IMR-90 (cell line): ENCODE results near the gene KCNMA1. TPM values are rescaled to one million over a fixed set of nuclear protein-coding genes. Genes with fewer than 3 reads are reported as not detected.

Experiments
- ATAC-seq: fragments of 200-7000 bp; cut with Tn5 transposase; 2 replicates; pipeline ENCODE4 v1.9.1; 2020; ENCODE audit warnings: low read depth, mild to moderate bottlenecking, moderate library complexity
- BruUV-seq: library from RNA; stranded (reverse); fragments of 400-500 nt; replicated peaks from 2 replicates; lab custom pipeline; 2021; lab: Mats Ljungman, UMichigan
- CTCF ChIA-PET: fragments of 300-600 bp; formaldehyde crosslinking; extraction: SDS; loops from one replicate; lab custom pipeline; 2021; ENCODE audit warnings: antibody characterized with exemption; lab: Yijun Ruan, JAX
- POLR2A ChIA-PET: fragments of 300-600 bp; sonication (Branson Sonifier 250); formaldehyde crosslinking; loops from one replicate; lab custom pipeline; 2022; ENCODE audit warnings: antibody characterized with exemption; ENCODE audit not compliant: unreplicated experiment; lab: Charles Lee
- DNase-seq: peaks from one replicate; pipeline ENCODE4 v3.0.0; 2013
- H2AFZ ChIP-seq: replicated peaks from 2 replicates; pipeline ENCODE3; 2013; ENCODE audit warnings: low read length, mild to moderate bottlenecking; ENCODE audit not compliant: poor library complexity
- H2AK5ac ChIP-seq: 2 replicates; pipeline ENCODE4 v1.6.1; 2013; ENCODE audit warnings: low read depth, low read length, inconsistent platforms
- H2AK9ac ChIP-seq: replicated peaks from 2 replicates; pipeline ENCODE3; 2013; ENCODE audit warnings: mild to moderate bottlenecking, low read depth, low read length, moderate library complexity; ENCODE audit not compliant: poor library complexity
- H2BK120ac ChIP-seq: 2 replicates; pipeline ENCODE4 v1.6.1; 2013; ENCODE audit warnings: low read depth, low read length, inconsistent platforms
- H2BK15ac ChIP-seq: 3 replicates; pipeline ENCODE4 v1.6.1; 2013; ENCODE audit warnings: low read depth, low read length, inconsistent platforms
- H2BK20ac ChIP-seq: 2 replicates; pipeline ENCODE4 v1.6.1; 2013; ENCODE audit warnings: low read depth, mild to moderate bottlenecking, inconsistent platforms, low read length, moderate library complexity
- H2BK5ac ChIP-seq: 2 replicates; pipeline ENCODE4 v1.6.1; 2013; ENCODE audit warnings: mild to moderate bottlenecking, low read depth, low read length, inconsistent platforms; ENCODE audit not compliant: poor library complexity, severe bottlenecking
- H3K14ac ChIP-seq: replicated peaks from 2 replicates; pipeline ENCODE4 v1.6.1; 2013; ENCODE audit warnings: low read depth, low read length, inconsistent platforms
- H3K18ac ChIP-seq: 2 replicates; pipeline ENCODE4 v1.6.1; 2013; ENCODE audit warnings: low read depth, low read length, control low read depth
- H3K23ac ChIP-seq: 2 replicates; pipeline ENCODE4 v1.6.1; 2013; ENCODE audit warnings: low read depth, low read length, inconsistent platforms
- H3K27ac ChIP-seq: 2 replicates; pipeline ENCODE4 v1.5.1; 2013; ENCODE audit warnings: mild to moderate bottlenecking, control low read depth, low read length; ENCODE audit not compliant: insufficient read depth
- H3K27me3 ChIP-seq: 2 replicates; pipeline ENCODE4 v1.6.1; 2013; ENCODE audit warnings: low read length; ENCODE audit not compliant: control insufficient read depth, insufficient read depth
- H3K36me3 ChIP-seq: 2 replicates; pipeline ENCODE4 v1.6.1; 2013; ENCODE audit warnings: low read length, mixed read lengths; ENCODE audit not compliant: control insufficient read depth, insufficient read depth
- H3K4ac ChIP-seq: 2 replicates; pipeline ENCODE4 v1.6.1; 2013; ENCODE audit warnings: low read depth, low read length, inconsistent platforms
- H3K4me1 ChIP-seq: 2 replicates; pipeline ENCODE4 v1.6.1; 2013; ENCODE audit warnings: low read length, mixed read lengths; ENCODE audit not compliant: control insufficient read depth, insufficient read depth
- H3K4me2 ChIP-seq: 2 replicates; pipeline ENCODE4 v1.6.1; 2013; ENCODE audit warnings: low read depth, mild to moderate bottlenecking, control low read depth, low read length, moderate library complexity
- H3K4me3 ChIP-seq: 2 replicates; pipeline ENCODE4 v1.5.1; 2013; ENCODE audit warnings: low read depth, mild to moderate bottlenecking, control low read depth, low read length, moderate library complexity; ENCODE audit not compliant: insufficient read depth
- H3K56ac ChIP-seq: 2 replicates; pipeline ENCODE4 v1.6.1; 2013; ENCODE audit warnings: low read length, inconsistent platforms; ENCODE audit not compliant: insufficient read depth; ENCODE audit errors: extremely low read depth
- H3K79me1 ChIP-seq, 2 experiments: 2 replicates each; pipeline ENCODE4 v1.6.1; 2013; ENCODE audit warnings: low read length in 2 of 2, inconsistent platforms in 1 of 2, low read depth in 1 of 2
- H3K9ac ChIP-seq: 2 replicates; pipeline ENCODE4 v1.6.1; 2013; ENCODE audit warnings: low read depth, low read length, control low read depth
- H3K9me1 ChIP-seq: 2 replicates; pipeline ENCODE4 v1.6.1; 2013; ENCODE audit warnings: low read length, inconsistent platforms; ENCODE audit not compliant: insufficient read depth
- H3K9me3 ChIP-seq: 2 replicates; pipeline ENCODE4 v1.6.1; 2013; ENCODE audit warnings: low read length; ENCODE audit not compliant: control insufficient read depth, insufficient read depth
- H4K20me1 ChIP-seq: 2 replicates; pipeline ENCODE4 v1.6.1; 2013; ENCODE audit warnings: low read length, inconsistent platforms; ENCODE audit not compliant: insufficient read depth
- H4K5ac ChIP-seq: 2 replicates; pipeline ENCODE4 v1.6.1; 2013; ENCODE audit warnings: mild to moderate bottlenecking, low read depth, low read length, control low read depth
- H4K8ac ChIP-seq, 2 experiments: 2 replicates each; pipeline ENCODE4 v1.6.1; 2013; ENCODE audit warnings: low read depth in 2 of 2, low read length in 2 of 2, control low read depth in 1 of 2, inconsistent platforms in 1 of 2
- H4K91ac ChIP-seq: 2 replicates; pipeline ENCODE4 v1.6.1; 2013; ENCODE audit warnings: low read depth, low read length, inconsistent platforms; ENCODE audit not compliant: insufficient read depth
- CEBPB ChIP-seq: IDR thresholded peaks from 2 replicates; pipeline ENCODE4 v1.6.1; 2012; ENCODE audit warnings: low read depth, low read length, improper control_type of control experiment
- FOS ChIP-seq: fragments of 150-350 bp; IDR thresholded peaks from 2 replicates; pipeline ENCODE4 v1.6.1; 2016; ENCODE audit warnings: low read depth, low read length
- RCOR1 ChIP-seq: IDR thresholded peaks from 2 replicates; pipeline ENCODE4 v1.6.1; 2012; ENCODE audit warnings: mild to moderate bottlenecking, low read length, improper control_type of control experiment; ENCODE audit not compliant: insufficient replicate concordance
- WGBS, 2 experiments: methylation state at CpG; one replicate each; pipeline versions ENCODE4 v1.1.5 to v1.1.7; 2013; ENCODE audit warnings: missing lambda C conversion rate in 2 of 2; ENCODE audit not compliant: insufficient read length in 1 of 2; ENCODE audit errors: extremely low coverage in 2 of 2; 5-methylcytosine and 5-hydroxymethylcytosine counted together
- dilution Hi-C: fragments of 300-500 bp; cut with HindIII; formaldehyde crosslinking; loops from one replicate; pipeline ENCODE4 v1.14.3; 2018; ENCODE audit warnings: low sequenced_read_pairs; ENCODE audit not compliant: unreplicated experiment
- in situ Hi-C: fragments of 300-500 bp; cut with MboI; formaldehyde crosslinking; loops from 3 replicates; pipeline ENCODE4 v1.14.3; 2019; ENCODE audit warnings: low sequenced_read_pairs, inconsistent platforms, mixed read lengths
- intact Hi-C: fragments of 100-400 bp; cut with micrococcal nuclease; formaldehyde crosslinking; loops from 2 replicates; pipeline ENCODE4 v1.10.0; 2022
- polyA plus RNA-seq, 3 experiments: library from polyadenylated mRNA; depleted of rRNA; stranded (reverse); fragments of >200 nt; gene quantifications; 2 replicates each; pipeline ENCODE4 v1.2.3, GENCODE V29; 2012; ENCODE audit warnings: low replicate concordance in 1 of 3
- total RNA-seq: library from RNA; depleted of rRNA; stranded (reverse); fragments of >200 nt; gene quantifications from 2 replicates; pipeline ENCODE4 v1.2.3, GENCODE V29; 2012

KCNMA1 gene
- total and polyA plus RNA-seq, 2 of the 4 experiments (the other 2 are of a cell fraction): 25.6 to 29.6 TPM

DNA sequence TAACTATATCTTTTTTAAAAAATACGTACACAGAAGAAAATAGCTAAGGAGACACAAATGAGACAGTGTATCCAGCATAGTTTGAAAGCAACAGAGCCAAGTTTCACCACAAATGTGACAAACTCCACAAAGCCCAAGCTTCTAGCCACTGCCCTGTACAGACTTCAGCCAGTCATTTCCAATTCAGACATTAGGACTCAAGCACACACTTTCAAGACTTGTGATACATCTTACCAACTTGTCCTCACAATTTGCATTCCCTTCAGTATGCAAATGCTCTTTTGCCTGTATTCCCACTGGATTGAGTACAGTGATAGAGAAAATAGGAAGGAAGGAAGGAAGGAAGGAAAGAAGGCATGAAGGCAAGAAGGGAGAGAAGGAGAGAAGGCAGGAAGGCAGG is 510.4 kb downstream of the KCNMA1 start:
- TF ChIP-seq RCOR1: no peak
- no peak for TF ChIP-seq CEBPB
- TF ChIP-seq FOS: no peak
- peaks cover 7% of the 10 kb centered on the region for H3K9me1 ChIP-seq
- H3K4me2 ChIP-seq: no peak overlapping the region
- peaks cover 3% of the 10 kb centered on the region for H3K4me1 ChIP-seq
- H2BK15ac ChIP-seq: no peak overlapping the region
- no peak overlapping the region for H4K8ac ChIP-seq
- H2BK20ac ChIP-seq: no peak overlapping the region
- no peaks in the 10 kb centered on the region for H3K9me3 ChIP-seq
- H2AK5ac ChIP-seq: no peak overlapping the region
- intact Hi-C loops: no loop called here
- DNase-seq: no peak
- BruUV-seq: no TSS peak
- no peak for ATAC-seq
- no CpG with 5 or more reads among the region's 1 CpG for WGBS, 2 experiments
- no peak overlapping the region for H3K18ac ChIP-seq
- no peaks in the 10 kb centered on the region for H3K79me1 ChIP-seq
- no peak overlapping the region for H2BK5ac ChIP-seq
- H2AK9ac ChIP-seq: no peak overlapping the region
- H3K4ac ChIP-seq: no peak overlapping the region
- ChIA-PET CTCF (no interaction called here), POLR2A (no interaction called here)
- H3K4me3 ChIP-seq: no peak overlapping the region
- H4K20me1 ChIP-seq: no peaks in the 10 kb centered on the region
- no peak overlapping the region for H3K27ac ChIP-seq
- no peak overlapping the region for H3K56ac ChIP-seq
- dilution Hi-C loops: no loop called here
- H3K14ac ChIP-seq: no peak overlapping the region
- in situ Hi-C loops: no loop called here
- no peaks in the 10 kb centered on the region for H3K36me3 ChIP-seq
- no peak overlapping the region for H2BK120ac ChIP-seq
- no peak overlapping the region for H4K5ac ChIP-seq
- H2AFZ ChIP-seq: no peak overlapping the region
- no peak overlapping the region for H3K23ac ChIP-seq
- H3K27me3 ChIP-seq: no peaks in the 10 kb centered on the region
- H3K9ac ChIP-seq: no peak overlapping the region
- no peak overlapping the region for H4K91ac ChIP-seq
